Keratinocyte (primary cell): Measurements from ENCODE around the gene MARVELD1.

ENCODE experiments used
- CTCF ChIP-seq, 3 experiments: IDR thresholded peaks in 1 of 3; conservative IDR thresholded peaks in 1 of 3; optimal IDR thresholded peaks in 1 of 3; 2 replicates in 2 of 3; 3 replicates in 1 of 3; pipeline versions ENCODE3 to v1.5.1; 2011; ENCODE audit warnings: low read length in 3 of 3, mild to moderate bottlenecking in 3 of 3, moderate library complexity in 2 of 3, control low read depth in 1 of 3, inconsistent platforms in 1 of 3; ENCODE audit not compliant: insufficient read depth in 2 of 3; ENCODE audit errors: extremely low read depth in 1 of 3
- EZH2 ChIP-seq: IDR thresholded peaks from one replicate; pipeline ENCODE4 v1.6.1; 2012; ENCODE audit warnings: inconsistent platforms, mild to moderate bottlenecking, low read length, moderate library complexity

GRCh38 chr10:97723001-97723400 is 9.5 kb downstream of the MARVELD1 start:
- TF ChIP-seq CTCF (optimal IDR thresholded peaks at IDR 0.05 in 1 of 3, IDR thresholded peaks at IDR 0.05 in 1 of 3, conservative IDR thresholded peaks at IDR 0.05 in 1 of 3; ENCODE audit: extremely low read depth in 1 of 3, insufficient read depth in 2 of 3, low read length in 3 of 3) = peak in 2 of 3 experiments; percentile 15 to 28
- TF ChIP-seq EZH2 = no peak
